GM12872 (cell line): Measurements from ENCODE around the gene AAGAB.

ENCODE experiments used
- CTCF ChIP-seq: IDR thresholded peaks from 3 replicates; pipeline ENCODE4 v1.5.1; 2011; ENCODE audit warnings: low read depth, mild to moderate bottlenecking, low read length, moderate library complexity; ENCODE audit not compliant: insufficient read depth

AAGAB gene

GRCh38 chr15:67171471-67171870, 83.0 kb downstream of the AAGAB start:
- TF ChIP-seq CTCF = no peak

GRCh38 chr15:67170143-67170925, 84.1 kb downstream of the AAGAB start:
- no peak for TF ChIP-seq CTCF

GRCh38 chr15:67168694-67169093, 85.8 kb downstream of the AAGAB start:
- TF ChIP-seq CTCF = no peak

GRCh38 chr15:67167091-67167490, 87.4 kb downstream of the AAGAB start:
- TF ChIP-seq CTCF = no peak

GRCh38 chr15:67166280-67167009, 88.0 kb downstream of the AAGAB start:
- no peak for TF ChIP-seq CTCF

- TF ChIP-seq CTCF = no peak
Measured at GRCh38 chr15:67165254-67166253, 88.9 kb downstream of the AAGAB start.
